DND-41 (cell line): ENCODE results near the gene RSF1.

ENCODE experiments used
- CTCF ChIP-seq: IDR thresholded peaks from 2 replicates; pipeline ENCODE4 v1.5.1; 2012; ENCODE audit warnings: borderline replicate concordance, low read length, moderate library complexity, mild to moderate bottlenecking; ENCODE audit not compliant: poor library complexity, severe bottlenecking; ENCODE audit errors: extremely low read depth
- EZH2 ChIP-seq: IDR thresholded peaks from 3 replicates; pipeline ENCODE4 v1.6.1; 2012; ENCODE audit warnings: borderline replicate concordance, low read depth, mild to moderate bottlenecking, moderate library complexity, low read length, inconsistent platforms; ENCODE audit not compliant: severe bottlenecking

- no peak for TF ChIP-seq CTCF
- TF ChIP-seq EZH2: no peak
Measured at GRCh38 chr11:77813256-77813655, 7.3 kb downstream of the RSF1 start.
